Measurements from ENCODE around the gene RIOK1. TPM values are rescaled to one million over a fixed set of nuclear protein-coding genes. Genes with fewer than 3 reads are reported as not detected.

Gene RIOK1
- total and polyA plus RNA-seq, 12 donors = 7.0 to 13.4 (median 11.0) TPM

GRCh38 chr6:7440476-7440875 lies 50.9 kb downstream of the RIOK1 start:
- DNase-seq = no peak
- Histone ChIP-seq H3K27ac (no peak overlapping the region), H3K4me1 (no peaks in the 10 kb centered on the region), H3K27me3 (peaks cover 0 to 5% (median 3%) of the 10 kb centered on the region in 7 donors), H3K36me3 (no peaks in the 10 kb centered on the region), H3K9me3 (peaks cover 0 to 13% (median 0%) of the 10 kb centered on the region in 11 donors), H3K4me3 (no peak overlapping the region)
- ATAC-seq = no peak
- intact Hi-C loops (cut with DNase I) = no loop called here
- no peak for TF ChIP-seq CTCF (IDR thresholded peaks at IDR 0.05)
- WGBS, 2 donors = 71 to 82% methylated on average over 6 of the region's 6 CpGs

- Histone ChIP-seq H3K27me3 (peaks cover 0 to 8% (median 5%) of the 10 kb centered on the region in 7 donors), H3K36me3 (no peaks in the 10 kb centered on the region), H3K9me3 (peaks cover 0 to 7% (median 0%) of the 10 kb centered on the region in 11 donors), H3K27ac (no peak overlapping the region), H3K4me1 (no peaks in the 10 kb centered on the region), H3K4me3 (no peak overlapping the region)
- no peak for TF ChIP-seq CTCF (IDR thresholded peaks at IDR 0.05)
- ATAC-seq = no peak
- no peak for DNase-seq
- intact Hi-C loops (cut with DNase I) = no loop called here
- 86 to 90% methylated on average over 40 of the region's 40 CpGs for WGBS, 2 donors
These were observed 51.6 kb downstream of the RIOK1 start for GRCh38 chr6:7441048-7441775.

GRCh38 chr6:7442467-7442866 lies 52.9 kb downstream of the RIOK1 start:
- ATAC-seq (no peak), DNase-seq (no peak)
- intact Hi-C loops (cut with DNase I) = no loop called here
- peaks cover 0 to 7% (median 0%) of the 10 kb centered on the region in 11 donors for H3K9me3 ChIP-seq
- H3K27me3 ChIP-seq = peaks cover 0 to 8% (median 5%) of the 10 kb centered on the region in 7 donors
- no peak for TF ChIP-seq CTCF (IDR thresholded peaks at IDR 0.05)
- H3K36me3 ChIP-seq = no peaks in the 10 kb centered on the region
- 91 to 95% methylated on average over 11 of the region's 11 CpGs for WGBS, 2 donors
- H3K4me1 ChIP-seq = no peaks in the 10 kb centered on the region
- H3K27ac ChIP-seq = no peak overlapping the region
- no peak overlapping the region for H3K4me3 ChIP-seq

DNA sequence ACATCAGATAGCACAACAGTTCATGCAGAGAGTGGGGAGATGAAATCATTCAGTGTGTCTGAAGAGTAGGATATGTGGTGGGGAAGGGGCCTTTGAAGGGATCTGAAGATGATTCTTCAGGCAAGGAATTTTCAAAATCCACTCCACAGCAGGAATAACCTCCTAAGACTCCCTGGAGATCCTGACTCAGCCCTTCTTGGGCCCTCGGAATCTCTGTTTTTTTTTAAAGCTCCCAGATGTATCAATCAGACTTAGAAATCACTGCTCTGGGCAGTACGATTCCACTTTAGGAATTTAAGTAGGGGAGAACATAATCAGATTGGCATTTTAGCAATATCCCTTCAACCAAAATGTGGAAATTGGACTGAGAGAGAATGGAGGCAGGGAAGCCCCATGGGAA lies 55.5 kb downstream of the RIOK1 start:
- Histone ChIP-seq H3K4me1 (no peaks in the 10 kb centered on the region), H3K27me3 (peaks cover 0 to 8% (median 5%) of the 10 kb centered on the region in 7 donors), H3K36me3 (no peaks in the 10 kb centered on the region), H3K4me3 (no peak overlapping the region), H3K27ac (no peak overlapping the region), H3K9me3 (peaks cover 0 to 7% (median 0%) of the 10 kb centered on the region in 11 donors)
- WGBS, 2 donors = 66 to 77% methylated on average over 2 of the region's 2 CpGs
- intact Hi-C loops (cut with DNase I) = no loop called here
- ATAC-seq (no peak), DNase-seq (no peak)
- no peak for TF ChIP-seq CTCF (IDR thresholded peaks at IDR 0.05)
